IPS-18a (cell line): ENCODE measurements around the gene CAMTA2.

Source experiments
- H3K27ac ChIP-seq: one replicate; pipeline ENCODE4 v1.5.1; 2013; ENCODE audit warnings: low read length
- H3K27me3 ChIP-seq: one replicate; pipeline ENCODE4 v1.6.1; 2013; ENCODE audit warnings: mild to moderate bottlenecking, low read length; ENCODE audit not compliant: control insufficient read depth, insufficient read depth
- H3K36me3 ChIP-seq: one replicate; pipeline ENCODE4 v1.6.1; 2013; ENCODE audit warnings: low read depth, low read length; ENCODE audit not compliant: control insufficient read depth
- H3K4me1 ChIP-seq: one replicate; pipeline ENCODE4 v1.6.1; 2013; ENCODE audit warnings: low read depth, low read length; ENCODE audit not compliant: control insufficient read depth
- H3K4me3 ChIP-seq: one replicate; pipeline ENCODE4 v1.5.1; 2013; ENCODE audit warnings: low read length
- H3K9ac ChIP-seq: one replicate; pipeline ENCODE4 v1.6.1; 2013; ENCODE audit warnings: mild to moderate bottlenecking, low read length, moderate library complexity
- H3K9me3 ChIP-seq: one replicate; pipeline ENCODE4 v1.6.1; 2013; ENCODE audit warnings: low read depth, low read length; ENCODE audit not compliant: control insufficient read depth

Gene CAMTA2

DNA sequence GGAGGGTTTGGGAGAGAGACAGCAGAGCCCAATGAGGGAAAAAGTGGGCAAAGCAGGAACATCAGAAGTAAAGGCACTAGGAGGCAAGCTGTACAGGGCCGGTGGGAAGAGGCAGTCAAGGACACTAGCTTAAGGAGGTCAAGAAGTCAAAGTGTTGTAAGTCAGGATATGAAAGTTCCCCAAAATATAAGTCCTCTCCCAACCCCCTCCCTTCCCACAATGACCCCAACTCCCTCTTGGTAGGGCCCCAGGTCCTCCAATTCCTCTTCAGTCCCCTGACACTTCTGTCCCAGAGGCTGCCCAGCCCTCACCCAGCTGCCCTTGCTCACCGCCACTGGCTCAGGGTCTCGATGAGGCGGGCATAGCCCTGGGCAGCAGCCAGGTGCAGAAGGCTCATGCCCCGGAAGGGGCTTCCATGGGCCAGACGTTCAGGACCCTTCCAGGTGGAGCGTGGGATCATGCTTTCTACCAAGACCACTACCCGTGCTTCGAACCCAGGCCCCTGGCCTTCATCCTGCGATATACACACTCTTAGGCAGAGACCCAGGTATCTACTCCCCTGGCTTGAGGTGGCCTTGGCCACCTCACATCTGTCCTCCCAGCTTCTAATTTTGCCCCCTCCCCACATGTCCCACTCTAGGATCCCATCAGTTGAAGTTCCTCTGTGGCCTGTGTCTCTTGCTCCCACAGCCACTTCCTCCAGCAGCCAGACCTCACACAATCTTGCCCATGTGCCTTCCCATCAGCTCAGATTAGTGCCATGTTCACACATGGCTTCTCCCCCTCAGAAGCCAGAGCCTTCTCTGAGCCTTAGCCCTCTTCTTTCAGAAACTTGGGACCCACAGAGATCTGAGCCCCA, 14.0 kb downstream of the CAMTA2 start:
- H3K9ac ChIP-seq = no peak overlapping the region
- peaks cover 66% of the 10 kb centered on the region for H3K27me3 ChIP-seq
- no peak overlapping the region for H3K4me3 ChIP-seq
- no peaks in the 10 kb centered on the region for H3K9me3 ChIP-seq
- H3K4me1 ChIP-seq = peaks cover 10% of the 10 kb centered on the region
- no peak overlapping the region for H3K27ac ChIP-seq
- H3K36me3 ChIP-seq = peaks cover 4% of the 10 kb centered on the region

DNA sequence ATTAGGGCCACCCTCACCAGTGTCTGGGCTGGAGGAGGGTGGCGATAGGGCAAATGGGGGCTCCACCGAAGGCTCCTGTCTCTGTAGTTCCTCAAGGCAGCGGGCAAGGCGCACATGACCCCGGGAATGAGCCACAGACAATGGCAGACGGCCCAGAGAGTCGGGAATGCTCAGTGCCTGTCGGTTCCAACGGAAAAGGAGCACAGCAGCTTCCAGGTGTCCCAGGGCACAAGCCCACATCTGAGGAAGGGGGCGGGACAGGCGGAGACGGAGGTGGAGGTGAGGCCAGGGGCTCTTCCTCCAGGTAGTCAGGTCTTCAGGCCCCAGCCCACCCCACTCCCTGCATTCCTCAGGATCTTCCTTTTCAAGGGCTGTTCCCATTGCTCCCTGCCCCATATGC, 14.7 kb downstream of the CAMTA2 start:
- Histone ChIP-seq H3K9me3 (no peaks in the 10 kb centered on the region), H3K27ac (no peak overlapping the region), H3K36me3 (peaks cover 4% of the 10 kb centered on the region), H3K4me1 (peaks cover 10% of the 10 kb centered on the region), H3K9ac (no peak overlapping the region), H3K27me3 (peaks cover 59% of the 10 kb centered on the region), H3K4me3 (no peak overlapping the region)

DNA sequence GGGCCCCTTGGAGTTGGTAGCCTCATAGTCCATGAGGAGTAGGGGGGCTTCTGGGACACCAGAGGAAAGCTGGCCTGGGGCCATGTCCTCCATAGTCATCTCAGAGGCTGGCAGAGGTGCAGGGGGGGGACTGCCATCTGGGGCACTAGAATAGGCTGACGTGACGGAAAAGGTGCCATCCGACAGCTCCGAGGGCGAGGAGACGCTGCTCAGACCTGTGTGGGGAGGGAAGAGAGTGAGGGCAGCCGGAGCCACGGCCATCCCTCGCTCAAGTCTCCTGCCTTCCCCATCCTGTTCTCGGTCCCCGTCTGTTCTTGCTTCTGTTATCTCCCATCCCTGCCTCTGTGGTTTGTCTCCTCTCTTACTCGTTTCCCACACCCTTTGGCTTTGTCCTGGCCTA, 15.2 kb downstream of the CAMTA2 start:
- Histone ChIP-seq H3K9me3 (no peaks in the 10 kb centered on the region), H3K4me3 (no peak overlapping the region), H3K27ac (no peak overlapping the region), H3K27me3 (peaks cover 54% of the 10 kb centered on the region), H3K36me3 (peaks cover 4% of the 10 kb centered on the region), H3K9ac (no peak overlapping the region), H3K4me1 (peaks cover 10% of the 10 kb centered on the region)

DNA sequence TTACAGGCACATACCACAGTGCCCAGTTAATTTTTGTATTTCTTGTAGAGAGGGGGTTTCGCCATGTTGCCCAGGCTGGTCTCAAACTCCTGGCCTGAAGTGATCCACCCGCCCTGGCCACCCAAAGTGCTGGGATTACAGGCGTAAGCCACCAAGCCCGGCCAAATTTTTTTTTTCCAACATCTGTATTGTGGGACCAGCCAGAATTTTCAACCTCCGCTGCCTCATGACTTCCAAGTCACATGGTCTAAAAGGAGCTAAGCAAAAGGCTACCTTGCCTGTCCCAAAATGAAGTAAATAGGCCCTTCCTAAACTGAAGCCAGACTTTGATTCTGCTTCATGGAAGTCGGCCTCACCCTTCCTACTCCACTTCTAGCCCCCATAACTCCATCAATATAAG, 15.6 kb downstream of the CAMTA2 start:
- H3K36me3 ChIP-seq = peaks cover 4% of the 10 kb centered on the region
- no peaks in the 10 kb centered on the region for H3K9me3 ChIP-seq
- H3K9ac ChIP-seq = no peak overlapping the region
- no peak overlapping the region for H3K4me3 ChIP-seq
- H3K27me3 ChIP-seq = peaks cover 49% of the 10 kb centered on the region
- no peak overlapping the region for H3K27ac ChIP-seq
- peaks cover 10% of the 10 kb centered on the region for H3K4me1 ChIP-seq

DNA sequence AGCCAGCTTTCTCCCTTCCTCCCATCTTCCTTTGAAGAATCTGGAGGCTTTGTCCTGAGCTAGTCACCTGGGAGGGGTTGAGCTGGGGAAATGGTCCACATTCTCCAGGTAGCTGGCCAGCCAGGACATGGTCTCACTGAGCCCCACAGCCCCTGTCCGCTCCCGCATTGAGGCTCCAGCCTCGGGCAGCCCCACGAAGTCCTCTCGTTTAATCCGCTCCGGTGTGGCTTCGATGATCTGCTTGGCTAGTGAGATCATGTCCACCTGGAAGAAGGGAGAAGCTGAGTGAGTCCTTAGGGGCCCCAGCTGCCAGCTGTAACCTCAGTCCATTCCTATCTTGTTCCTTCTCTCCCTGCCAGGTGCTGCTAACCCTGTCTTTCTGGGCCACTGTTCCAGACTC, 17.2 kb downstream of the CAMTA2 start:
- no peaks in the 10 kb centered on the region for H3K9me3 ChIP-seq
- H3K4me1 ChIP-seq = peaks cover 17% of the 10 kb centered on the region
- no peak overlapping the region for H3K9ac ChIP-seq
- H3K27me3 ChIP-seq = peaks cover 35% of the 10 kb centered on the region
- no peak overlapping the region for H3K4me3 ChIP-seq
- peaks cover 4% of the 10 kb centered on the region for H3K36me3 ChIP-seq
- H3K27ac ChIP-seq = no peak overlapping the region

DNA sequence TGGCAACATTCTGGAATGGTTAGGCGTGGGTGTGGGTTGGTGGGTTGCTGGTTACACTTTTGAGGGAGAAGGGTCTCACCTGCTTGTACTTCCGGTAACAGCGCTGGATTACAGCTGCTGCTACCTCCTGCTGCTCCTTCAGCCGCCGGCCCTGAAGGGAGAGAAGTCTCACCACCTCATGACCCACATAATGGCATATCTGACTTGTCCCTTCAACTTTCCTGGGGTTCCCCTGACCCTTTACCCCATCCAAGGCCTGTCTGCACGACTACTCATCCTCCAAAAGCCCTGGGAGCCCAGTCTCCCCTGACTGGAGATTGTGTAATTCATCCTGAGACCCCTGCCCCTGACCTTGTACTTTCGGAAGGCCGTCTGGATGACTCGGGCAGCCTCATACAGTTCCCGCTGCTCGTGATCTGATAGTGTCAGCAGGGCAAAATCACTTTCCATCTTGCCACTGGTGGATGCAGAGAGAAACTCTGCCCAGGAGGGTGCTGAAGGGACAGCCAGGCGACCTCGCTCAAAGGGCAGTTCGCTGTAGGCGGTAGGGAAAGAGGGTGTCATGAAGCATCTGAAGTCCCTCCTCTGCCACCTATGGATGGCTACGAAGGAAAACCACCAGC, 17.8 kb downstream of the CAMTA2 start:
- Histone ChIP-seq H3K4me1 (peaks cover 17% of the 10 kb centered on the region), H3K36me3 (peaks cover 4% of the 10 kb centered on the region), H3K27me3 (peaks cover 29% of the 10 kb centered on the region), H3K9me3 (no peaks in the 10 kb centered on the region), H3K27ac (no peak overlapping the region), H3K9ac (peak overlapping the region; percentile 91), H3K4me3 (peak overlapping the region; percentile 92)

DNA sequence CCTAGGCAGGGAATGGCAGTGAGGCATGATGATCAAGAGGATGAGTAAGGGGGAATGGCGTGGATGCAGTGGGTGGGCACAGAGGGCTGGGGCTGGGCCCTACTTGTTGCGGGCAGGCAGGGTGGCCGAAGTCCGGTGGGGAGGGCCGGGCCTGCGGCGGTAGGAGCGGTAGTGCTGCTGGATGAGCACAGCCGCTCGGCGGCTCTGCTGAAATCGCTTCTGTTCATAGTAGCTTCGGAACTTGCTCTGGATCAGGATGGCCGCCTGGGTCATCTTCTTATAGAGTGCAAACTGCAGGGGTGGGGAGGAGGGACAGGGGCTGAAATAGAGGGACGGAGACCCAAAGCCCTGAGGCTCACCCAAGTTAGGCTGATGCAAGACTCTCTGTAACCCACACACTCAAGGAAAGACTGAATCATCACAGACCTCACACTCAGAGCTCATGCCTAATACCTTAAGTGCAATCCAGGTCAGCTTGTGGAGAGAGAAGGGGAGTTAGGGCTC, 18.4 kb downstream of the CAMTA2 start:
- Histone ChIP-seq H3K4me1 (peaks cover 17% of the 10 kb centered on the region), H3K27ac (peak overlapping the region; percentile 81), H3K9me3 (no peaks in the 10 kb centered on the region), H3K4me3 (peak overlapping the region; percentile 92), H3K36me3 (peaks cover 4% of the 10 kb centered on the region), H3K9ac (peak overlapping the region; percentile 91), H3K27me3 (peaks cover 23% of the 10 kb centered on the region)

DNA sequence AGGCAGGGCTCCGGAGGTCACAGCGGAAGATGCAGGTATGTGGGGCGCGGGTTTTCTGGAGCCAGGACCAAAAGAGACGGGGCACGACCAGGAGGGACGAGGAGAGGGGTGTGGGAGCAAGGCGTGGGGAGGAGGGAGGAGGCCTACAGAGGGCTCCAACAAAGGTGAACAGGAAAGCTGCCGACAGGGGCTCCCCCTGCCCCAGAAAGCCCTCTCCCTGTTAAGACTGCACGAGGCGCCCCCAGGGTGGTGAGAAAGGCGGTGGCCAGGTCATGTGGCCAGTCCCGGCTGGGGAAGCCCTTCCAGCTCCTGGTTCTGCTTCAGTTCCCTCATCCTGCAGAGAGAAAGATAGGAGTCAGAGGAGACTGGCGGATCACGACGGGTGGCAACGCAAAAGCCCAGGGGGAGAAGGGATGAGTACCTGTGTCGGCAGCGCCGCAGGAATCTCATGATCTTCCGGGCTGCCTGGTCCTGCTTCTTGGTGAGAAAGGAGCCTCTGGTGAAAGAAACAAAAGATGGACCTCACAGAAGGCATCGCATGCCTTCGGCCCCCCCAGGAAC, 18.9 kb downstream of the CAMTA2 start:
- H3K27ac ChIP-seq = peak overlapping the region; percentile 81
- peaks cover 4% of the 10 kb centered on the region for H3K36me3 ChIP-seq
- peak overlapping the region; percentile 92 for H3K4me3 ChIP-seq
- H3K9ac ChIP-seq = peak overlapping the region; percentile 91
- peaks cover 17% of the 10 kb centered on the region for H3K4me1 ChIP-seq
- no peaks in the 10 kb centered on the region for H3K9me3 ChIP-seq
- peaks cover 18% of the 10 kb centered on the region for H3K27me3 ChIP-seq

DNA sequence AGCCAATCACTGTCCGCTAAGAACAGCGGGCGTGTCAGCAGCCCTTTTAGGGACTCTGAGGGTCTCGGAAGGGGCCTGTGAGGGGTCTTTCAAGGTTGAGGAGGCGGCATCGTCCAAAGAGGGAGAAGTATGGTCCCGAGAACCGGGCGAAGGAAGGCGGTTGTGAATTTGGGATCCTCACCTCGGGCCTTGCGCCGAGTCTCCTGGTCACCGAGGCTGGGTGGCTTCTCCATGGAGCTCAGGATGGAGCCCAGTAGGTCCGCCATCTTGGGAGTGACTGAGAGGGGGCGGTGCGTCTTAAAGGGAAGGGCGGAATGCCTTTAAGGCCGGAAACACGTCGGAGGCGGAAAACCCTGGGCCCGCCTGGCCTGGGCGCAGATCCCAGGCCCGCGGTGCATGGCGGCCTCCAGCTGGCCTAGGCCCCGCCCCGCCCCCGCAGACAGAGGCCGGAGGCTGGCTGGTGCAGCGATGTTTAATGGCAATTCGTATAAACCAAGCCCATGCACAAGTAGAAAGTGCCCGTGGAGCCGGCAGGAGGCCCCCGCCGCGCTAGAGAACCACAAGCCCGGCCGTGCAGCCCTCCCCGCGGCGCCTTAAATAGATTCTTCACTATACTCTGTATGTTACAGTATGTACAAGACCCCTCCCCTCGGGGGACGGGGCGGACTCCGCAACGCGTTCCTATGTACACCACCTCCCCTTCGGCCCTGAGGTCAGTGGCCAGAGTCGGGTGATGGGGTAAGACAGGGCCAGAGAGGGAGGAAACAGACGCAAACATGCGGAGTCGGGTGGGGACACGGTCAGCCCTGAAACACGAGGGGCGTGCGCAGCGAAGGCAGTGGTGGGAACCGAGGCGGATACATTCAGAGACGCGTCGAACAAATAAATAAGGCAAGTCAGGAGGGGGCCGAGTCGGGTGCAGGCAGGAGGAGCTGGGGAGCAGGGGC, 19.7 kb downstream of the CAMTA2 start, which contains the start of gene SPAG7:
TSS of gene SPAG7 (minus strand) at position 279 of the 947 bp plus-strand sequence. CDS start at position 266, 13 bp downstream.
- Histone ChIP-seq H3K9ac (peak within 1 kb of the TSS; percentile 91), H3K9me3 (no peaks in the 10 kb centered on the region), H3K4me1 (peaks cover 17% of the 10 kb centered on the region), H3K27me3 (peaks cover 10% of the 10 kb centered on the region), H3K4me3 (peak within 1 kb of the TSS; percentile 92), H3K27ac (peak within 1 kb of the TSS; percentile 89), H3K36me3 (peaks cover 4% of the 10 kb centered on the region)

DNA sequence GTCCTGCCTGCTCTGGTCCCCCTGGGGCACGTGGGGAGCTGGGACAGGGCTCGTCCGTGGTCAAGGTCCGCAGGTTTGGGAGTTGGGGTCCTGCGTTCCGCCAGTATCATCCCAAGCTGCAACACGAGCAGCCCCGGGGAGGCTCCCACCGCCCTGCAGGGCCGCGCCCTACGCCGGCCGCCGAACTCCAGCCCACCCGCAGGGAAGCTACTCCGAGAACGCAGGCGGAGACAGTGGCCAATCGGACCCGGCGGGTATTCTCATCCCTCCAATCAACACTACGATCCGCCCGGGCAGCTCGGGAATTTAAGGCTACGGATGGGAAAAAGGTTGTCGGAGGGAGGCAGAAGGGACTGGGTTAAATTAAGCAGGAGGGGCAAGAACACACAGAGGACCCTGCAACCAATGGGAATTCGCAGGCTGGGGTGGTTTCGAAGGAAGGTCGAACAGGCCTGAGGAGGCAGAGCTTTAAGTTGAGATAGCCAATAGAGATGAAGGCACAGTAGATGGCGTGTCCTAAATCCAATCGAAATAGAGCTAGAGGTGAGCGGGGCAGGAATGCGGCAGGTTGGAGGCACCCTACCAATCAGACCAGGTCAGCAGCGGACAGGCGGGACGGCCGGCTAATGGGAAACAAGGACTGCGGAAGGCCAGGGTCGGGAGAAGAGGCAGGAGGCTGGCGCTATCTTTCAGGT, 20.5 kb downstream of the CAMTA2 start:
- peak overlapping the region; percentile 89 for H3K27ac ChIP-seq
- H3K36me3 ChIP-seq = peaks cover 4% of the 10 kb centered on the region

More for the DNA sequence above, 20.5 kb downstream of the CAMTA2 start:
- Histone ChIP-seq H3K4me3 (peak overlapping the region; percentile 92), H3K4me1 (peaks cover 13% of the 10 kb centered on the region), H3K9ac (peak overlapping the region; percentile 91), H3K9me3 (no peaks in the 10 kb centered on the region), H3K27me3 (peaks cover 4% of the 10 kb centered on the region)
